Prostate gland (tissue), 2 donors: ENCODE measurements around the gene DDI2.

Source experiments
- POLR2A ChIP-seq: fragments of 450-650 bp; IDR thresholded peaks from one replicate; pipeline ENCODE4 v1.6.1; 2016; ENCODE audit warnings: antibody characterized with exemption, mild to moderate bottlenecking
- POLR2AphosphoS5 ChIP-seq: sonication (generic); formaldehyde crosslinking; IDR thresholded peaks from one replicate; pipeline ENCODE4 v1.6.1; 2017; ENCODE audit warnings: antibody characterized with exemption
- TF ChIP-seq, protein P1 (sequence below), 4 experiments: fragments of 200-600 bp in 2 of 4; fragments of 450-650 bp in 2 of 4; sonication (generic) in 2 of 4; IDR thresholded peaks; 1 replicate in 3 of 4; 2 replicates in 1 of 4; pipeline ENCODE4 v1.5.1; 2016 to 2019; ENCODE audit warnings: antibody characterized with exemption in 4 of 4, mild to moderate bottlenecking in 2 of 4, moderate library complexity in 2 of 4

DNA sequence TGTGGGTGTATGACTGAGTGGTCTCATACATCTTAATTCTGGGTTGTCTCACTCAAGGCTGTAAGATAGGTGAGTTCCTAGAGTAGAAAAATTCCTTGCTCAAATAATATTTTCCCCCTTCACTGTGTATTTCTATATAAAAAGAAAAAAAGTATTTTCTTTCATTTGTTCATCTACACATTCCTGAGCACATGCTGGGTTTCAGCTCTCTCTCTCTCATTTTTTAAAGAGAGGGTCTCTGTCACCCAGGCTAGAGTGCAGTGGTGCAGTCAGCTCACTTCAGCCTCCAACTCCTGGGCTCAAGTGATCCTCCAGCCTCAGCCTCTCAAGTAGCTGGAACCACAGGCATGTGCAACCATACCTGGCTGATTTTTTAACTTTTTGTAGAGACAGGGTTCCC lies 22.0 kb downstream of the DDI2 start:
- TF ChIP-seq, protein P1, sequence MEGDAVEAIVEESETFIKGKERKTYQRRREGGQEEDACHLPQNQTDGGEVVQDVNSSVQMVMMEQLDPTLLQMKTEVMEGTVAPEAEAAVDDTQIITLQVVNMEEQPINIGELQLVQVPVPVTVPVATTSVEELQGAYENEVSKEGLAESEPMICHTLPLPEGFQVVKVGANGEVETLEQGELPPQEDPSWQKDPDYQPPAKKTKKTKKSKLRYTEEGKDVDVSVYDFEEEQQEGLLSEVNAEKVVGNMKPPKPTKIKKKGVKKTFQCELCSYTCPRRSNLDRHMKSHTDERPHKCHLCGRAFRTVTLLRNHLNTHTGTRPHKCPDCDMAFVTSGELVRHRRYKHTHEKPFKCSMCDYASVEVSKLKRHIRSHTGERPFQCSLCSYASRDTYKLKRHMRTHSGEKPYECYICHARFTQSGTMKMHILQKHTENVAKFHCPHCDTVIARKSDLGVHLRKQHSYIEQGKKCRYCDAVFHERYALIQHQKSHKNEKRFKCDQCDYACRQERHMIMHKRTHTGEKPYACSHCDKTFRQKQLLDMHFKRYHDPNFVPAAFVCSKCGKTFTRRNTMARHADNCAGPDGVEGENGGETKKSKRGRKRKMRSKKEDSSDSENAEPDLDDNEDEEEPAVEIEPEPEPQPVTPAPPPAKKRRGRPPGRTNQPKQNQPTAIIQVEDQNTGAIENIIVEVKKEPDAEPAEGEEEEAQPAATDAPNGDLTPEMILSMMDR (IDR thresholded peaks at IDR 0.05), result no peak
- no peak for TF ChIP-seq POLR2A
- no peak for TF ChIP-seq POLR2AphosphoS5
